GM18526 (cell line): ENCODE results near the gene HNRNPA1.

Experiments
- POLR2A ChIP-seq: IDR thresholded peaks from 3 replicates; pipeline ENCODE4 v1.6.1; 2011; ENCODE audit not compliant: insufficient read length; ENCODE audit errors: extremely low read depth

The HNRNPA1 gene

GRCh38 chr12:54266852-54267251, 13.7 kb upstream of the HNRNPA1 start:
- TF ChIP-seq POLR2A = no peak

GRCh38 chr12:54270345-54270744, 10.2 kb upstream of the HNRNPA1 start:
- TF ChIP-seq POLR2A = no peak

GRCh38 chr12:54272214-54272613, 8.3 kb upstream of the HNRNPA1 start:
- no peak for TF ChIP-seq POLR2A

DNA sequence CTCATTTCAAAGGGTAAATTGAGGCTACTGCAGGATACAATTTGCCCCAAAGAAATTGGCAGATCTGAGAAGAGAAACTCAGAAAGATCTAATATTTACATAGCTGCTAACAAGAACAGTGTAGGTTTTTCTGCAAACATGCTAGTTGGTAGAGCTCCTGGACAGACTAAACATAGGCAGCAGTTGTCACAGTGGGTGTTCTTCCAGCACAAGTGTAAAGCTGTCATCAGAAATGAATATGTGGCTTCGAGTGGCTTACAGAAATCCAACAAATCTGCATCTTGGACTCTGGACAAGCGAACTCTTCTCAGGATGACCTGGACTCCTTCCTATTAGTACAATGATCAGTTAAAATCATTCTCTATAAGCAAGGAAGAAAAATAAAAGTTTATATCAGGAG, 6.5 kb upstream of the HNRNPA1 start:
- no peak for TF ChIP-seq POLR2A

DNA sequence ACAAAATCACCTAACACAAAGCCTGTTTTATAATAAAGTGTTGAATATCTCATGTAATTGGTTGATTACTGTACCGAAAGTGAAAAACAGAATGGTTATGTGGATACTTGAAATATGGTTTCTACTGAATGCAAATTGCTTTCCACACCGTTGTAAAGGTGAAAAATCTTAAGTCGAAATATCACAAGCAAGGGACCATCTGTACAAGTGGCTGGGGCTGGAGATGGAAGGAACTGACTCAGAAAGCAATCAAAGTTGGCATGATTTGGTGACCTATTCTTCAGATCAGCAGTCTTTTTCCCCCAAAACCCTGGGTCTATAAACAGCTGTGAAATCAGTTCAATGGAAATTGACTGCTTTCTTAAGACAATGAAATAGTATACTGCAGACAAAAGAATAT, 4.2 kb upstream of the HNRNPA1 start:
- no peak for TF ChIP-seq POLR2A

- no peak for TF ChIP-seq POLR2A
These were observed 2.7 kb upstream of the HNRNPA1 start for GRCh38 chr12:54277823-54278276.

GRCh38 chr12:54279227-54279631, 1.3 kb upstream of the HNRNPA1 start:
- no peak for TF ChIP-seq POLR2A

GRCh38 chr12:54279632-54280467, 676 bp upstream of the HNRNPA1 start, which contains the start of gene CBX5:
CBX5 (minus strand) TSS chr12:54280122; CDS start chr12:54257650, 22,472 bp downstream.
- TF ChIP-seq POLR2A = peak; percentile 77

DNA sequence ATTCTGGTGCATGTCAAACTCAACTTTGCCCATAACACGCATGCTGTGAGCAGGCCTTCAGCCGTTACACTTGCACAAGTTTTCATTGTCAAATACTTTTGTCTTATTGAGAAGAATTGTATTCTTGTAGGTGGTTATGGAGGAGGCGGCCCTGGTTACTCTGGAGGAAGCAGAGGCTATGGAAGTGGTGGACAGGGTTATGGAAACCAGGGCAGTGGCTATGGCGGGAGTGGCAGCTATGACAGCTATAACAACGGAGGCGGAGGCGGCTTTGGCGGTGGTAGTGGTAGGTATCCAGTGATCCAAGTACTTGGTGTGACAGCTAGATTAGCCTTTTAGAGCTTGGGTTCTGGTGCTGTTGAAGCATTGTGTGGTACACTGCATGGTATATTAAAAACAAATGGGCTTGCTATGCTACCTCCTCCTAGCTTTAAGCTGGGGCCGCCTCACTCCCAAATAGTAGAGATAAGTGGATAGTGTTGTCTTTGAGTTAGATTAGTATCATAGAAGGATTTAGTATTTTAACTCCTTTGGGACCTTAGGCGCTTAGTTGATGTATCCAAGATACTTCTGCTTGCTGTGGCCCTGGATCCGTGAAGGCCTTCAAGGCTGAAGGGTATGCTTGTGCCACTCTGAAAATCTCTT, 2.5 kb downstream of the HNRNPA1 start:
- no peak for TF ChIP-seq POLR2A

DNA sequence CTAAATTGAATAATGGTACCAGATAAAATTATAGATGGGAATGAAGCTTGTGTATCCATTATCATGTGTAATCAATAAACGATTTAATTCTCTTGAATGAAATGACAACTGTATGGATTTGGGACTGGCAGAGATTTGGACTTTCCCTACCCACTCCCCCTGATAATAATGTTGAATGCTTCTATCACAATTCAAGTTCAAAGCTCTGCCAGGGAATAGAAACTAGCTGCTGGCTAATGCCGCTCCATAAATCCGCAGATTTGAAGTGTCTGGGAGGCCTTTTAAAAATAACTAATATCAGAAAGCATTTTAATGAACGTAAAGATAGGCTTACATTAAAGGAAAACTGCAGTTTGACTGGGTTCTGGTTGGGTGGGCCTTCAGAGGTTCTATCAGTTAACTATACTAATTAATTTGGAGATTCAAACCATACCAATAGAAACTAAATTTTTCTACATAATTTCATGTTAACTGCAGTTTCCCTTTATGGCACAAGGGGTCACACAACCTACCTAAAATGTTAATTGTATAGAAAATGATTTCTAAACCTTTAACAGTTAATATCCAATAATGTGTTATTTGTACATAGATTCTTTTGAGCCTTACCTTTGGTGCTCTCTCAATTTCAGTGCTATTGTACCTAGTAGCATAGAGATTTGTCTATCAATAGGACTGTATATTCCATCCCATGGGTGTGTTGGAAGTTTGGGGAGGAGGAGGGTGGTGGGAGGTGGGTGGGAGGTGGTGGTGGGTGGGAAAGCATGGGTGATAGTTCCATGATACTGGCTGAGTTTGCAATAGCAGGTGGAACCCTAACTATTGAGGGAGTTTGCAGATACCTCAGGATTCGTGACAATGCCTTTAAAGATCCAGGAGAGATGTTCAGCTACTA, 4.9 kb downstream of the HNRNPA1 start:
- no peak for TF ChIP-seq POLR2A

GRCh38 chr12:54286042-54287030, 5.8 kb downstream of the HNRNPA1 start:
- peak; percentile 40 for TF ChIP-seq POLR2A

- peak; percentile 43 for TF ChIP-seq POLR2A
These were observed 7.0 kb downstream of the HNRNPA1 start for GRCh38 chr12:54287261-54288157.
